Measurements from ENCODE around the gene CYB561. TPM values are rescaled to one million over a fixed set of nuclear protein-coding genes. Genes with fewer than 3 reads are reported as not detected.
A peak's percentile ranks its signal among the peaks of the same experiment; 100 is the strongest.

The CYB561 gene
- total RNA-seq, 1 donor from 2014 or later: 17.2 TPM

DNA sequence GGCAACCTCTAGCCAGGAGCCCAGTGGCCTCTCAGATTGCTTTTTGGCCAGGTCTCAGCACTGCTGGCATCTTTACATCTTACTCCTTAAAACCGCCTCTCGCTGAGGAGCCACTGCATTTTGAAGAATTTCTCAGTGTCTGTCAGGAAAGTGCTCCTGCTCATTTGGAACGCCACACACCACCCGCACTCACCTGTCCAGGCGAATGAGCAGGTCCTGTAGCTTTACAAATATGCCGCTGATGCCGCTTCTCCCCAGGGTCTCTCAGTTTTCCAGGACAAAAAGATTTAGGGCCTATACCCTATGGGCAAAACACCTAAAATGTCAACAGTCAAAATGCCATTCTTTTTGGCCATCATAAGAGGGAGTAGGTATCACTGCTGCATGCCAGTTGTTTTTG is 22.1 kb downstream of the CYB561 start:
- Mint-ChIP-seq H3K36me3 (ENCODE audit: unreplicated experiment) (peaks cover 6% of the 10 kb centered on the region), H3K27ac (ENCODE audit: unreplicated experiment) (peak overlapping the region; percentile 84), H3K4me1 (ENCODE audit: low read depth, unreplicated experiment) (peaks cover 62% of the 10 kb centered on the region), H3K9me3 (ENCODE audit: unreplicated experiment) (peaks cover 15% of the 10 kb centered on the region), H3K4me3 (ENCODE audit: unreplicated experiment) (peak overlapping the region; percentile 53), H3K27me3 (ENCODE audit: unreplicated experiment) (peaks cover 13% of the 10 kb centered on the region)
- TF ChIP-seq, protein P1, sequence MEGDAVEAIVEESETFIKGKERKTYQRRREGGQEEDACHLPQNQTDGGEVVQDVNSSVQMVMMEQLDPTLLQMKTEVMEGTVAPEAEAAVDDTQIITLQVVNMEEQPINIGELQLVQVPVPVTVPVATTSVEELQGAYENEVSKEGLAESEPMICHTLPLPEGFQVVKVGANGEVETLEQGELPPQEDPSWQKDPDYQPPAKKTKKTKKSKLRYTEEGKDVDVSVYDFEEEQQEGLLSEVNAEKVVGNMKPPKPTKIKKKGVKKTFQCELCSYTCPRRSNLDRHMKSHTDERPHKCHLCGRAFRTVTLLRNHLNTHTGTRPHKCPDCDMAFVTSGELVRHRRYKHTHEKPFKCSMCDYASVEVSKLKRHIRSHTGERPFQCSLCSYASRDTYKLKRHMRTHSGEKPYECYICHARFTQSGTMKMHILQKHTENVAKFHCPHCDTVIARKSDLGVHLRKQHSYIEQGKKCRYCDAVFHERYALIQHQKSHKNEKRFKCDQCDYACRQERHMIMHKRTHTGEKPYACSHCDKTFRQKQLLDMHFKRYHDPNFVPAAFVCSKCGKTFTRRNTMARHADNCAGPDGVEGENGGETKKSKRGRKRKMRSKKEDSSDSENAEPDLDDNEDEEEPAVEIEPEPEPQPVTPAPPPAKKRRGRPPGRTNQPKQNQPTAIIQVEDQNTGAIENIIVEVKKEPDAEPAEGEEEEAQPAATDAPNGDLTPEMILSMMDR (IDR thresholded peaks at IDR 0.05; ENCODE audit: partially characterized antibody, unreplicated experiment): no peak
- no peak for DNase-seq

DNA sequence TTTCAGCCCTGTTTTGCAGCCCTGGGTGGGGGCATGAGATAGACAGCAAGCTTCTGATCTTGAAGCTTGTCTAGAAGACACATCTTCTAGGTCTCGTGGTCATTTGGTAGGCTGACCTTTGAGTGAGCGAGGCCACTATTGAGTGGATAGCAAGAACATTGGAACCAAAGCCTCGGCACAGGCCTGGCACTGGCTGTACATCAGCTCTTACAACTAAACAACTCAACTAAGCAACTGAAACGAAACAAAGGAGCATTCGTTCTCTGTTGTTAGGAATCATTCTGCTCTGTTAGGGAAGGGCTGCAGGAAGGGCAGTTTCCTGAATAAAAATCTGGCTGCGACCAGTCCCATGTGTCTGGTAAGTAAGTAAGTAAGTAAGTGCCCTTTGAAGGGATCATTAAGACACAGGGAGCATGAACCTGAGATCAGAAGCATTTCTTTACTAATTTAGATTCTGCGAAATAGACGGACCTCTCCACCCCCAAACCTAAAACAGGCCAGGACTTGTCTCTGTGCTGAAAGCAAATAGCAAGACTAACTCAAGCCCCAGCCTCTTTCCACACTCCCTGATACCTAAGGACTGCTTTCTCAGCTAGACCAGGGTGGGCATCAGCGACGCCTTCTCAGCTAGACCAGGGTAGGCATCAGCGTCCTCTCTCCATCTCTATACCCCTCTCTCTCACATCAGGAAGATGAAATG is 22.7 kb downstream of the CYB561 start:
- Mint-ChIP-seq H3K4me3 (ENCODE audit: unreplicated experiment) (peak overlapping the region; percentile 71), H3K27me3 (ENCODE audit: unreplicated experiment) (peaks cover 13% of the 10 kb centered on the region), H3K36me3 (ENCODE audit: unreplicated experiment) (peaks cover 6% of the 10 kb centered on the region), H3K9me3 (ENCODE audit: unreplicated experiment) (peaks cover 15% of the 10 kb centered on the region), H3K27ac (ENCODE audit: unreplicated experiment) (peak overlapping the region; percentile 84), H3K4me1 (ENCODE audit: low read depth, unreplicated experiment) (peaks cover 62% of the 10 kb centered on the region)
- no peak for DNase-seq
- TF ChIP-seq, protein P1 (IDR thresholded peaks at IDR 0.05; ENCODE audit: partially characterized antibody, unreplicated experiment): no peak

DNA sequence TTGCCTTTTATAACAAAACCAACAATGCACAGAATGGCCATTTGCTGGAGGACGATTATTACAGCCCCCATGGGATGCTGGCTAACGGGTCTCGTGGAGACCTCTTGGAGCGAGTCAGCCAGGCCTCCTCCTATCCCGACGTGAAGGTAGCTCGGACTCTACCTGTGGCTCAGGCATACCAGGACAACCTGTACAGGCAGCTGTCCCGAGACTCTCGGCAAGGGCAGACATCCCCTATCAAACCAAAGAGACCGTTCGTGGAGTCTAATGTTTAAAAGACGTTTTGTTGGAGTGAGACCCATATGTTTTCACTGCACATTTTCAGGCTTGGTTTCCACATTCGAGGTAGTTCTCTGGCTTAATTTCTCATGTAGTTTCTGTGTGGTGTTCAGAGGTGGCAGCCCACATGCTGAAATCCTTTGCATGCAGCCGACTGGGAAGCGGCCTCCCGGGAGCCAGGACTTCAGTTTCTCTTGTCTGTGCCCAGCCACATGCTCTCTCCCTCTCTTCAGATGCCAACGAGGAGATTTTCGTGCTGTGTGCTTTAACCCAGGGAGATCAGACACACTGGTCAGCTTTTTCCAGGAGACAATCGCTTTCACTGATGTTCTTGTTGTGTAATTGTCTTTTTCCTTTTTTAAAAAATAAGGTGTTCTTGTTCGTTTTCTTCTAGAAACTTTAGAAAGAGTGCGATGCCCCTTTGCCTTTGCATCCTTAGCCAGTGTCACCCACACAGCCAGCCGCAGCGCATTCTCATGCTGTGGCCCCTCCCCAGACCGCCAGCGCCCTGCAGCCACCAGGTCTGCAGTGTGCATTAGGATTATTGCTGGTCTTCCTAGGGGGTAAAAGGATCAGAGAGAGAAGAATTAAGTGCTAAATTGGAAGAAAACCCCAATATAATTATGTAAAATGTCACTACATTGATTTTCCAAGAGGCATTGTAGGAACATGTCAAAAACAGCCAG is 24.1 kb downstream of the CYB561 start:
- no peak for DNase-seq
- Mint-ChIP-seq H3K27ac (ENCODE audit: unreplicated experiment) (peak overlapping the region; percentile 84), H3K9me3 (ENCODE audit: unreplicated experiment) (peaks cover 16% of the 10 kb centered on the region), H3K36me3 (ENCODE audit: unreplicated experiment) (peaks cover 15% of the 10 kb centered on the region), H3K27me3 (ENCODE audit: unreplicated experiment) (peaks cover 12% of the 10 kb centered on the region), H3K4me1 (ENCODE audit: low read depth, unreplicated experiment) (peaks cover 50% of the 10 kb centered on the region), H3K4me3 (ENCODE audit: unreplicated experiment) (peak overlapping the region; percentile 71)
- TF ChIP-seq, protein P1 (IDR thresholded peaks at IDR 0.05; ENCODE audit: partially characterized antibody, unreplicated experiment): no peak

DNA sequence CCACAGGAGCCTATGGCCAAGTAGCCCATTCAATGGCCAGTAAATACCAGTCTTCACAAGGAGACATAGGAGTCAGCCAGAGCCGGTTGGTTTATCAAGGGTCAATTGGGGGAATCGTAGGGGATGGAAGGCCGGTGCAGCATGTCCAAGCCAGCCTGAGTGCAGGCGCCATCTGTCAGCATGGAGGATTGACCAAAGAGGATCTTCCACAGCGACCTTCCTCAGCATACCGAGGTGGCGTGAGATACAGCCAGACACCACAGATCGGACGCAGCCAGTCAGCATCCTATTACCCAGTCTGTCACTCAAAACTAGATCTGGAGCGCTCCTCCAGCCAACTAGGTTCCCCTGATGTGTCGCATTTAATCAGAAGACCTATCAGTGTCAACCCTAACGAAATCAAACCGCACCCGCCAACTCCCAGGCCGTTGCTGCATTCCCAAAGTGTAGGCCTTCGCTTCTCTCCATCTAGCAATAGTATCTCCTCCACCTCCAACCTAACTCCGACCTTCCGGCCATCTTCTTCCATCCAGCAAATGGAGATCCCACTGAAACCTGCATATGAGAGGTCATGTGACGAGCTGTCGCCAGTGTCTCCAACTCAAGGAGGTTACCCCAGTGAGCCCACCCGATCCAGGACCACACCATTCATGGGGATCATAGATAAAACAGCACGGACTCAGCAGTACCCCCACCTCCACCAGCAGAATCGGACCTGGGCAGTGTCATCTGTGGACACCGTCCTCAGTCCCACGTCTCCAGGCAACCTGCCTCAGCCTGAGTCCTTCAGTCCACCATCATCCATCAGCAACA is 25.0 kb downstream of the CYB561 start:
- Mint-ChIP-seq H3K9me3 (ENCODE audit: unreplicated experiment) (peaks cover 14% of the 10 kb centered on the region), H3K27ac (ENCODE audit: unreplicated experiment) (peak overlapping the region; percentile 84), H3K4me3 (ENCODE audit: unreplicated experiment) (peak overlapping the region; percentile 71), H3K4me1 (ENCODE audit: low read depth, unreplicated experiment) (peaks cover 42% of the 10 kb centered on the region), H3K36me3 (ENCODE audit: unreplicated experiment) (peaks cover 15% of the 10 kb centered on the region), H3K27me3 (ENCODE audit: unreplicated experiment) (peaks cover 9% of the 10 kb centered on the region)
- TF ChIP-seq, protein P1 (IDR thresholded peaks at IDR 0.05; ENCODE audit: partially characterized antibody, unreplicated experiment): no peak
- DNase-seq: no peak

Data from glutamatergic neuron (in vitro differentiated cells).